K562 (cell line): ENCODE measurements around the gene ERICH2. TPM values are rescaled to one million over a fixed set of nuclear protein-coding genes. Genes with fewer than 3 reads are reported as not detected.

ENCODE experiments used
- AFF1 ChIP-seq, 2 experiments: fragments of 450-650 bp; IDR thresholded peaks; 2 replicates each; pipeline ENCODE4 v1.6.1; 2018; ENCODE audit warnings: mild to moderate bottlenecking in 2 of 2, low read depth in 1 of 2; ENCODE audit not compliant: partially characterized antibody in 2 of 2
- CBX3 ChIP-seq, 2 experiments: IDR thresholded peaks; 1 replicate in 1 of 2; 2 replicates in 1 of 2; pipeline ENCODE4 v1.6.1; 2012; ENCODE audit warnings: inconsistent platforms in 2 of 2, low read length in 2 of 2, borderline replicate concordance in 1 of 2, control low read depth in 1 of 2
- CREM ChIP-seq: IDR thresholded peaks from 2 replicates; pipeline ENCODE4 v1.6.1; 2014; ENCODE audit warnings: antibody characterized with exemption, low read depth
- HDAC1 ChIP-seq, 2 experiments: fragments of 450-650 bp; IDR thresholded peaks; 2 replicates each; pipeline ENCODE4 v1.6.1; 2016 to 2017; ENCODE audit warnings: inconsistent platforms in 1 of 2, mild to moderate bottlenecking in 1 of 2, moderate library complexity in 1 of 2
- MAFG ChIP-seq: fragments of 450-650 bp; conservative IDR thresholded peaks from 2 replicates; pipeline ENCODE4 v1.6.1; 2016; ENCODE audit warnings: missing genetic modification characterization, missing compliant biosample characterization
- MNT ChIP-seq, 2 experiments: fragments of 450-650 bp; conservative IDR thresholded peaks; 2 replicates each; pipeline ENCODE4 v1.6.1; 2017; ENCODE audit warnings: mild to moderate bottlenecking in 2 of 2, moderate library complexity in 2 of 2
- PRMT5 ChIP-seq: sonication (generic); formaldehyde crosslinking; IDR thresholded peaks from 2 replicates; pipeline ENCODE4 v1.5.0; 2020; ENCODE audit warnings: missing genetic modification reagents
- RHOXF2B ChIP-seq: fragments of 250-450 bp; sonication (Bioruptor Pico); conservative IDR thresholded peaks from 2 replicates; pipeline ENCODE4 v1.5.1; 2021
- SIN3A ChIP-seq, 2 experiments: fragments of 150-350 bp in 1 of 2; IDR thresholded peaks; 2 replicates each; pipeline ENCODE4 v1.6.1; 2011 to 2016; ENCODE audit warnings: borderline replicate concordance in 2 of 2, low read depth in 2 of 2, low read length in 2 of 2, mild to moderate bottlenecking in 2 of 2, moderate library complexity in 2 of 2; ENCODE audit not compliant: control insufficient read depth in 1 of 2
- STAT6 ChIP-seq: sonication (generic); formaldehyde crosslinking; IDR thresholded peaks from 2 replicates; pipeline ENCODE4 v1.8.1; 2023; ENCODE audit warnings: mild to moderate bottlenecking, missing genetic modification reagents
- TAF1 ChIP-seq: IDR thresholded peaks from 2 replicates; pipeline ENCODE4 v1.6.1; 2011; ENCODE audit warnings: mild to moderate bottlenecking, low read length, moderate library complexity; ENCODE audit not compliant: insufficient read depth, control insufficient read depth, severe bottlenecking; ENCODE audit errors: extremely low read depth
- TEAD1 ChIP-seq, 2 experiments: fragments of 450-650 bp in 1 of 2; sonication (generic) in 1 of 2; formaldehyde crosslinking; IDR thresholded peaks; 2 replicates each; pipeline versions ENCODE4 v1.4.0 to v1.8.0; 2020 to 2022; ENCODE audit warnings: mild to moderate bottlenecking in 2 of 2, missing genetic modification reagents in 1 of 2
- TSC22D4 ChIP-seq: fragments of 450-650 bp; IDR thresholded peaks from 2 replicates; pipeline ENCODE4 v1.6.1; 2016; ENCODE audit warnings: missing genetic modification characterization, missing biosample characterization, control low read depth
- polyA plus RNA-seq, 8 experiments: library from polyadenylated mRNA; depleted of rRNA in 4 of 8; stranded (reverse) in 5 of 8; unstranded in 3 of 8; fragments of >200 nt; fragmentation: Nextera tagmentation in 2 of 8; fragmentation: Illumina TruSeq in 1 of 8; extraction: Ambion mirVana in 2 of 8; extraction: Trizol in 1 of 8; gene quantifications; 2 replicates each; pipeline versions ENCODE4 v1.2.1 to v1.2.3, GENCODE V29; 2011 to 2014; ENCODE audit warnings: inconsistent platforms in 1 of 8, missing spikeins in 1 of 8
- total RNA-seq, 7 experiments: library from RNA; depleted of rRNA in 6 of 7; stranded (reverse); fragments of >200 nt in 6 of 7; fragmentation: Illumina TruSeq in 2 of 7; extraction: Trizol in 2 of 7; gene quantifications; 2 replicates each; pipeline versions ENCODE4 v1.2.1 to v1.2.3, GENCODE V29; 2011 to 2021; ENCODE audit warnings: low replicate concordance in 1 of 7

ERICH2 gene
- total and polyA plus RNA-seq, 9 of the 15 experiments (the other 6 are each of a cell fraction or from before 2014, with no cell fraction given): 0.85 to 2.4 (median 1.6) TPM

GRCh38 chr2:170813611-170814532 is 43.7 kb downstream of the ERICH2 start (continued):
- TF ChIP-seq TSC22D4 (tag) (no peak), AFF1 (IDR thresholded peaks at IDR 0.05; ENCODE audit: low read depth in 1 of 2, partially characterized antibody in 2 of 2) (peak in 1 of 2 experiments; percentile 58), CREM (peak; percentile 15; the same call in 1 of the 2 replicates), MAFG (no peak), CBX3 (IDR thresholded peaks at IDR 0.05; ENCODE audit: borderline replicate concordance in 1 of 2, low read length in 2 of 2) (peak in 1 of 2 experiments; percentile 30; a peak in 1 of 3 replicates), RHOXF2B (CRISPR knock-in tag) (no peak), TEAD1 (CRISPR knock-in tag; IDR thresholded peaks at IDR 0.05) (peak in 1 of 2 experiments; percentile 23; a peak in 1 of 4 replicates), SIN3A (IDR thresholded peaks at IDR 0.05; ENCODE audit: borderline replicate concordance in 2 of 2, control insufficient read depth in 1 of 2, low read depth in 2 of 2, low read length in 2 of 2) (peak in 1 of 2 experiments; percentile 72; a peak in 2 of 4 replicates), MNT (conservative IDR thresholded peaks at IDR 0.05) (peak in 1 of 2 experiments; percentile 47; a peak in 1 of 4 replicates), TAF1 (no peak), STAT6 (CRISPR knock-in tag) (no peak), PRMT5 (CRISPR knock-in tag) (peak; percentile 63; the same call in 1 of the 2 replicates), HDAC1 (IDR thresholded peaks at IDR 0.05) (0 out of 4 replicates have a peak, but pooled peaks of 1 of the 2 experiments have one; percentile 29)
